ENCODE measurements around the gene ACKR4. TPM values are rescaled to one million over a fixed set of nuclear protein-coding genes. Genes with fewer than 3 reads are reported as not detected.

ACKR4 gene
- total and polyA plus RNA-seq, 7 donors: 0.11 to 0.64 (median 0.23) TPM; not detected in 1

DNA sequence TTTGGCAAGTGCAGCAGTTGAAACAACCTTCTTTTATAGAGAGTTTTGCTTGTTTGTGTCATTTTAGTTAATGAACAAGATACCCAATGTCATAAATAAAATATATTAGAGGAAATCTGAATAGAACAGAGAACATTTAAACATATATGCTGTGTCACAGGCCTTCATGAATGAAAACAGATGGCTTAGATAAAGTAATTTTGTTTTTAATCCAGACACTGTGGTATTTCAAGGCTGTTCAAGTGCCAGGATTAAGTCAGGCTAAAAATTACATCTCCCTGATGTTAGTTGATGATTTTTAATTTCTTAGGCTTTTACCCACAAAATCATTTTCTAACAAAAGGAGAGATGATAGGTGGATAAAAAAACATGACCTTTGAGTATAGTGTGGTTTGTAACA is 4.9 kb upstream of the ACKR4 start:
- H3K4me1 ChIP-seq: no peaks in the 10 kb centered on the region
- intact Hi-C loops (cut with DNase I): no loop called here
- DNase-seq (no peak), ATAC-seq (no peak)
- peaks cover 0 to 23% of the 10 kb centered on the region in 2 donors for H3K36me3 ChIP-seq (ENCODE audit: insufficient read depth in 1 of 2, low read depth in 1 of 2)
- no peak overlapping the region for H3K27ac ChIP-seq
- TF ChIP-seq, protein P1, sequence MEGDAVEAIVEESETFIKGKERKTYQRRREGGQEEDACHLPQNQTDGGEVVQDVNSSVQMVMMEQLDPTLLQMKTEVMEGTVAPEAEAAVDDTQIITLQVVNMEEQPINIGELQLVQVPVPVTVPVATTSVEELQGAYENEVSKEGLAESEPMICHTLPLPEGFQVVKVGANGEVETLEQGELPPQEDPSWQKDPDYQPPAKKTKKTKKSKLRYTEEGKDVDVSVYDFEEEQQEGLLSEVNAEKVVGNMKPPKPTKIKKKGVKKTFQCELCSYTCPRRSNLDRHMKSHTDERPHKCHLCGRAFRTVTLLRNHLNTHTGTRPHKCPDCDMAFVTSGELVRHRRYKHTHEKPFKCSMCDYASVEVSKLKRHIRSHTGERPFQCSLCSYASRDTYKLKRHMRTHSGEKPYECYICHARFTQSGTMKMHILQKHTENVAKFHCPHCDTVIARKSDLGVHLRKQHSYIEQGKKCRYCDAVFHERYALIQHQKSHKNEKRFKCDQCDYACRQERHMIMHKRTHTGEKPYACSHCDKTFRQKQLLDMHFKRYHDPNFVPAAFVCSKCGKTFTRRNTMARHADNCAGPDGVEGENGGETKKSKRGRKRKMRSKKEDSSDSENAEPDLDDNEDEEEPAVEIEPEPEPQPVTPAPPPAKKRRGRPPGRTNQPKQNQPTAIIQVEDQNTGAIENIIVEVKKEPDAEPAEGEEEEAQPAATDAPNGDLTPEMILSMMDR (IDR thresholded peaks at IDR 0.05): no peak
- no peaks in the 10 kb centered on the region for H3K9me3 ChIP-seq
- H3K27me3 ChIP-seq (ENCODE audit: insufficient read depth in 3 of 3, low read length in 2 of 3): no peaks in the 10 kb centered on the region
- no peak overlapping the region for H3K4me3 ChIP-seq

- no peak overlapping the region for H3K27ac ChIP-seq
- TF ChIP-seq, protein P1 (IDR thresholded peaks at IDR 0.05): no peak
- no peak for ATAC-seq
- H3K4me1 ChIP-seq: no peaks in the 10 kb centered on the region
- WGBS, 3 donors: 36 to 73% (median 40%) methylated on average over 1 of the region's 1 CpG
- DNase-seq: no peak
- no peaks in the 10 kb centered on the region for H3K27me3 ChIP-seq (ENCODE audit: insufficient read depth in 3 of 3, low read length in 2 of 3)
- intact Hi-C loops (cut with DNase I): no loop called here
- H3K4me3 ChIP-seq: no peak overlapping the region
- H3K36me3 ChIP-seq (ENCODE audit: insufficient read depth in 1 of 2, low read depth in 1 of 2): peaks cover 0 to 27% of the 10 kb centered on the region in 2 donors
- no peaks in the 10 kb centered on the region for H3K9me3 ChIP-seq
Observed at GRCh38 chr3:132593241-132593946, 3.7 kb upstream of the ACKR4 start.

- Histone ChIP-seq H3K27ac (no peak overlapping the region), H3K4me3 (no peak overlapping the region), H3K27me3 (ENCODE audit: insufficient read depth in 3 of 3, low read length in 2 of 3) (no peaks in the 10 kb centered on the region), H3K4me1 (no peaks in the 10 kb centered on the region), H3K9me3 (no peaks in the 10 kb centered on the region), H3K36me3 (ENCODE audit: insufficient read depth in 1 of 2, low read depth in 1 of 2) (peaks cover 0 to 28% of the 10 kb centered on the region in 2 donors)
- 71 to 89% (median 88%) methylated on average over 3 of the region's 3 CpGs for WGBS, 3 donors
- intact Hi-C loops (cut with DNase I): no loop called here
- ATAC-seq (no peak), DNase-seq (no peak)
- TF ChIP-seq, protein P1 (IDR thresholded peaks at IDR 0.05): no peak
Observed at GRCh38 chr3:132593947-132594323, 3.1 kb upstream of the ACKR4 start.

GRCh38 chr3:132594498-132594897 is 2.6 kb upstream of the ACKR4 start:
- DNase-seq (no peak), ATAC-seq (no peak)
- intact Hi-C loops (cut with DNase I): no loop called here
- H3K27ac ChIP-seq: no peak overlapping the region
- H3K27me3 ChIP-seq (ENCODE audit: insufficient read depth in 3 of 3, low read length in 2 of 3): no peaks in the 10 kb centered on the region
- no peaks in the 10 kb centered on the region for H3K9me3 ChIP-seq
- peaks cover 0 to 31% of the 10 kb centered on the region in 2 donors for H3K36me3 ChIP-seq (ENCODE audit: insufficient read depth in 1 of 2, low read depth in 1 of 2)
- no peaks in the 10 kb centered on the region for H3K4me1 ChIP-seq
- TF ChIP-seq, protein P1 (IDR thresholded peaks at IDR 0.05): no peak
- H3K4me3 ChIP-seq: no peak overlapping the region

- no peaks in the 10 kb centered on the region for H3K27me3 ChIP-seq (ENCODE audit: insufficient read depth in 3 of 3, low read length in 2 of 3)
- H3K36me3 ChIP-seq (ENCODE audit: insufficient read depth in 1 of 2, low read depth in 1 of 2): peaks cover 0 to 33% of the 10 kb centered on the region in 2 donors
- TF ChIP-seq, protein P1 (IDR thresholded peaks at IDR 0.05): no peak
- no peak for ATAC-seq
- no peaks in the 10 kb centered on the region for H3K9me3 ChIP-seq
- no peak for DNase-seq
- intact Hi-C loops (cut with DNase I): no loop called here
- no peak overlapping the region for H3K27ac ChIP-seq
- no peak overlapping the region for H3K4me3 ChIP-seq
- no peaks in the 10 kb centered on the region for H3K4me1 ChIP-seq
Observed at GRCh38 chr3:132595014-132595413, 2.1 kb upstream of the ACKR4 start.

Measured in psoas muscle (tissue), 8 donors.